Erythroblast (primary cell): ENCODE measurements around the gene UGDH.

Experiments used
- GATA1 ChIP-seq: IDR thresholded peaks from 2 replicates; pipeline ENCODE4 v1.6.1; 2011; ENCODE audit warnings: low read depth, mild to moderate bottlenecking, control low read depth, low read length, moderate library complexity
- POLR2A ChIP-seq: IDR thresholded peaks from 2 replicates; pipeline ENCODE4 v1.6.1; 2011; ENCODE audit warnings: mild to moderate bottlenecking, low read length

GRCh38 chr4:39458505-39459300 is 68.5 kb downstream of the UGDH start, which contains the start of the genes LIAS and RPL9:
- TF ChIP-seq POLR2A: peak; percentile 99
- no peak for TF ChIP-seq GATA1
